T-helper 2 cell treated with Interferon-gamma antibody and Interleukin-4, amounts not matched to agents 5 μg/mL and 100 μg/mL, for 36 hours (primary cell): Measurements from ENCODE around the gene ASTN2.

Source experiments
- DNase-seq: peaks from one replicate; pipeline ENCODE4 v3.0.0; 2021; ENCODE audit warnings: low spot score
- H3K27ac Mint-ChIP-seq: one replicate; pipeline ENCODE4 v1.8.0; 2021; ENCODE audit warnings: mild to moderate bottlenecking, mixed read lengths
- H3K27me3 Mint-ChIP-seq: one replicate; pipeline ENCODE4 v1.8.0; 2021; ENCODE audit warnings: low read depth, mixed read lengths
- H3K36me3 Mint-ChIP-seq: one replicate; pipeline ENCODE4 v1.8.0; 2021; ENCODE audit warnings: low read depth, mixed read lengths
- H3K4me1 Mint-ChIP-seq: one replicate; pipeline ENCODE4 v1.8.0; 2021; ENCODE audit warnings: low read depth, mixed read lengths
- H3K4me3 Mint-ChIP-seq: one replicate; pipeline ENCODE4 v1.8.0; 2022; ENCODE audit warnings: mild to moderate bottlenecking, moderate library complexity, mixed read lengths
- H3K9me3 Mint-ChIP-seq: one replicate; pipeline ENCODE4 v1.8.0; 2021; ENCODE audit warnings: mixed read lengths

Gene ASTN2

DNA sequence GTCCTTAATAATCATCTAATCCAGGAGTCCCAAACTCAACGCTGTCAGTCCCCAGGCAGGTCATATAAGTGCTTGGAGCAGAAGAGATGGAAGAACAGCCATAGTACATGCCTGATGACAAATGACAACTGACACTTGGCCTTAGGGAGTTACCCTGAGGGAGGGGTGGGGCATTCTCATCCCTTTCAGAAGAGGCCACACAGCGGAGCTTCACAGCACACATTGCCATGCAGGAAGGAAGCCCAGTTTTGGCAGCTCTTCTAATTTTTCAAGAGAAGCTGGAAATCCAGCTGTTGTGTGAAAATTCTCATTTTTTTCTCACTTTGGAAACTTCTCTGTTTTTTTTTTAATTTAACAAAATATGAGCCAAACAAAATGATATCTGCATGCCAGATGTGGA, 89.0 kb downstream of the ASTN2 start:
- Mint-ChIP-seq H3K9me3 (no peaks in the 10 kb centered on the region), H3K36me3 (no peaks in the 10 kb centered on the region), H3K4me3 (no peak overlapping the region), H3K27ac (no peak overlapping the region), H3K27me3 (no peaks in the 10 kb centered on the region), H3K4me1 (no peaks in the 10 kb centered on the region)
- DNase-seq = no peak

DNA sequence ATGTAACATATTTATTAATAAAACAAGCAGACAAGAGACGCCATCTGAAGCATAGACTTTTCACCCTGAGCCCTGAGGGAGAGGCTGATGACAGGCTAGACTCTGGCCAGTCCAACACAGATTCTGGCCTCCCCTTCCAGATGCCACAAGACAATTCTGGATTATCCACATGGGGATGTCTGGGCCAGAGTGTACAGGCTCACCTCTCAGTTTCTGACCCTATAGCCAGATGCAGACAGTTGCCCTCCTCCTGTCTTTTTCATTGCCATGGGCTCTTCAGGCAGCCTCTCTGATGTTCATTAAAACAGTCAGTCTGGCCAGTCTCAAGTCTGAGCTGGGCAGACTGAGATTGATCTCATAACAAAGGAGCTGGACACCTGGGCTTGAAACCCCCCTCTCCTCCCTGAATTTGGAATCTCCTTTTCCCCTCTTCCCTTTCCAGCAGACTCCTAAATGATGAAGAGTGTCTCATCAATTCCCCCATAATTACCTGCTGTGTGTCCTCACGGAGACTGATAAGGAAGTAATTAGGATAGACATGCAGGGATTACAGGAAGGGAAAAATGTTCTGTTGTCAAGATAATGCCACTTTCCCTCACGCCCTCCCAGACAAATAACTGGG, 89.6 kb downstream of the ASTN2 start:
- Mint-ChIP-seq H3K27ac (no peak overlapping the region), H3K9me3 (no peaks in the 10 kb centered on the region), H3K4me1 (no peaks in the 10 kb centered on the region), H3K27me3 (no peaks in the 10 kb centered on the region), H3K36me3 (no peaks in the 10 kb centered on the region), H3K4me3 (no peak overlapping the region)
- no peak for DNase-seq

DNA sequence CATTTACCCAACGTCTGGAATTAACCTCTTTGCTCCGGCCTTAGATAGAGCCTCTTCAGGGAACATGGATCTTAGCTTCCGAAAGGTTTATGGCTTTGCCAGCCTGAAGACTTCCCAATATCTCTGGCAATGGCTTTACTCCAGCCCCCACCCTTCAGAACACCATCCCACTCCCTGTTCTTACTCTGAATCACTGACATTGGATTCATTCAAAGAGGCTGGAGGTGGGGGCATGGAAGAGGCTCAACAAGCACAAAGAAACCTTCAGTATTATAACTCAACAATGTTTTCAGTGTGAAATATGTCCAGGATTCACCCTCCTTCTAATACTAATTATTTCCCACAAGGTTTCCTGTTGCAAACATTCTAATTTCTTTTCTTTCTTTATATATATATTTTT, 91.5 kb downstream of the ASTN2 start:
- Mint-ChIP-seq H3K4me3 (no peak overlapping the region), H3K9me3 (no peaks in the 10 kb centered on the region), H3K27me3 (no peaks in the 10 kb centered on the region), H3K36me3 (no peaks in the 10 kb centered on the region), H3K27ac (no peak overlapping the region), H3K4me1 (no peaks in the 10 kb centered on the region)
- DNase-seq = no peak

DNA sequence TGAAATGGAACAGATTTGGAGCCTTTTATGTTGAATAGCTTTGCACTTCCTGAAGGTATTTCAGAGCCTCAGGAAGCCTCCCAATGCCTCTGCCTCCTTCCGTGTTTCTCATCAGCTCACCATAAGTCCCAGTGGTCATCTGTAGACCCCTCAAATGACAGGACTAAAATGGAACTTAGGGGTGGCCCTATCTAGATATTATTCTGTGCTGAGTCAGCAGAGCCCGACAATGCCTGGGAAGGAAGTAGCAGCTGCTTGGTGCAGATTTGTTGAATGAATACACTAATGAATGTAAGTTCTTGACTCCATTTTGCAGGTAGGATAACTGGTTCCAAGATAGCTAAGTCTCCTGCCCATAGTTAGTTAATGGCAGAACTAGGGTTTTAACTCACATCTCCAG, 97.7 kb downstream of the ASTN2 start:
- H3K9me3 Mint-ChIP-seq = no peaks in the 10 kb centered on the region
- no peaks in the 10 kb centered on the region for H3K27me3 Mint-ChIP-seq
- H3K4me3 Mint-ChIP-seq = no peak overlapping the region
- no peaks in the 10 kb centered on the region for H3K36me3 Mint-ChIP-seq
- DNase-seq = no peak
- H3K4me1 Mint-ChIP-seq = no peaks in the 10 kb centered on the region
- H3K27ac Mint-ChIP-seq = no peak overlapping the region

DNA sequence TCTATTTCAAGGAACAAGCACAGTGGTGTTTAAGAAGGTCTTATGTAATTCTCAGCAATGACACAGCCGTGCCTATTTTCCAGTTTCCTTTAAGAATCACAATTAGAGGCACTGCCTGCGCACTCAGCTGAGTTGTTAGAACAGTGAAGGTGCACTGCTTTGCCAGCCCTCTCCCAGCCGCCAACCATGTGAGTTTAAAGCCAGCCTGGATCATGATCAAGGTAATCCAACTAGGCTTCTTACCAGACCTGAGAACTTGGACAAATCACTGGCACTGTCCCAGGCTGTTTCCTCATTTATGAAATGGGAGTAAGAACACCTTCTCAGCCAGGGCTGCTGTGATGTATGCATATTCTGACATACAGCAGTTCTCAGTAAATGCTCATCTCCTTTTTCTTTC, 99.6 kb downstream of the ASTN2 start:
- no peaks in the 10 kb centered on the region for H3K27me3 Mint-ChIP-seq
- H3K4me1 Mint-ChIP-seq = no peaks in the 10 kb centered on the region
- H3K27ac Mint-ChIP-seq = no peak overlapping the region
- no peak overlapping the region for H3K4me3 Mint-ChIP-seq
- DNase-seq = no peak
- no peaks in the 10 kb centered on the region for H3K36me3 Mint-ChIP-seq
- H3K9me3 Mint-ChIP-seq = no peaks in the 10 kb centered on the region

DNA sequence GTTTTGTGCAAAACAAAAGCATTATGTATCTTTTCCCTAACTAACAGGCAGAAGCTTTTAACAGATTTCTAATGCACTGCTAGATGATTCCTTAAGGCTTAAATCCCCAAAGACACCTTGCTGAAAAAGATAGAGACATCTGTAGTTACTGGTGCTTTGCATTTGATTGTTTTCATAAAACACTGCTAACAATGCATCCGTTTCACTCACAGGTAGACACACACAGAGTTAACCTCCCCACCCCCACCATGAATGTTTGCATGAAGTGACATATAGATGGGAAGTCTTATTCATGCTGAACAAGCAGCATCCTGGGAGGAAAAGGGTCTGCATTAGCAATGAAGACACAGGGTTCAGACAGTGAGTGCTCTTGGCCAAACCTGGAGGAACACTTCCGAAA, 100.9 kb downstream of the ASTN2 start:
- H3K4me3 Mint-ChIP-seq = no peak overlapping the region
- no peaks in the 10 kb centered on the region for H3K9me3 Mint-ChIP-seq

DNA sequence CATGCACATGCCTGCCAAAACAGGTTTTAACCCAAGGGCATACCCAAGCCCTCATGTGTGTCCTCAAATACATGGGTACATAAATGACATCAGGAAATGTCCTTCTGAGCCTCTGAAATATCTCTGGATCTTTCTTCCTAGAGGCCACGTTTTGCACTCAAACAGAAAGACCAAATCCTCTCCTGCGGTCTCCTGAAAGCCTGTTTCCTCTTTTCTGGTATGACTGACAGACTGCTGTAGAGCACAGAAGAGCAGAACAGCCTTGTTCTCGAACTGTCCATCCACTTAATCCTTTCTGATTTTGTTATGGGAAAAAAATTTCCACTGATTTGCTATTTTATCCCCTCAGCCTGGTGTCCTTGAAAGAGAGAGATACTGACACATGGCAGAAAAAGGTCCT, 107.2 kb downstream of the ASTN2 start:
- H3K4me1 Mint-ChIP-seq = no peaks in the 10 kb centered on the region
- no peak overlapping the region for H3K27ac Mint-ChIP-seq
- DNase-seq = no peak
- no peak overlapping the region for H3K4me3 Mint-ChIP-seq
- no peaks in the 10 kb centered on the region for H3K36me3 Mint-ChIP-seq
- H3K9me3 Mint-ChIP-seq = no peaks in the 10 kb centered on the region
- H3K27me3 Mint-ChIP-seq = no peaks in the 10 kb centered on the region

More for the DNA sequence above, 100.9 kb downstream of the ASTN2 start:
- Mint-ChIP-seq H3K36me3 (no peaks in the 10 kb centered on the region), H3K27me3 (no peaks in the 10 kb centered on the region), H3K27ac (no peak overlapping the region), H3K4me1 (no peaks in the 10 kb centered on the region)
- no peak for DNase-seq

DNA sequence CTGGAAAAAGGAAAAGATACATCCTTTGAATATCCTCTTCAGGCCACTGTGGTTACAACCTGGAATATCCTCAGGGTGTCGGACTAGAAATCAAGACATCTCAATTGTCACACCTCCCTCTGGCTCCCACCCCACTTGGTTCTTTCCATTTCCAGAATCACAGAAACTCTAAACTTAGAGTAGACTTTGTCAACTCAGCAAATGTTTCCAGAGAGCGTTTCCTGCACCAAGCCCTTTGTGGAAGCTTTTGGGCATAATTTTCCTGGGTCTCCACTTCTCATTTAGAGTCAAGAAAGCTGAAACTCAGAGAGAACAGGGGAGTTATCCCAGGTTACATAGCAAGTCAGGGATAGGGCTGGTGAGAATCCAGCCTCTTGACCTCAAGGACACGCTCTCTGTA, 108.8 kb downstream of the ASTN2 start:
- no peak overlapping the region for H3K4me3 Mint-ChIP-seq
- no peak for DNase-seq
- no peaks in the 10 kb centered on the region for H3K36me3 Mint-ChIP-seq
- no peaks in the 10 kb centered on the region for H3K27me3 Mint-ChIP-seq
- H3K4me1 Mint-ChIP-seq = no peaks in the 10 kb centered on the region
- no peak overlapping the region for H3K27ac Mint-ChIP-seq
- no peaks in the 10 kb centered on the region for H3K9me3 Mint-ChIP-seq

DNA sequence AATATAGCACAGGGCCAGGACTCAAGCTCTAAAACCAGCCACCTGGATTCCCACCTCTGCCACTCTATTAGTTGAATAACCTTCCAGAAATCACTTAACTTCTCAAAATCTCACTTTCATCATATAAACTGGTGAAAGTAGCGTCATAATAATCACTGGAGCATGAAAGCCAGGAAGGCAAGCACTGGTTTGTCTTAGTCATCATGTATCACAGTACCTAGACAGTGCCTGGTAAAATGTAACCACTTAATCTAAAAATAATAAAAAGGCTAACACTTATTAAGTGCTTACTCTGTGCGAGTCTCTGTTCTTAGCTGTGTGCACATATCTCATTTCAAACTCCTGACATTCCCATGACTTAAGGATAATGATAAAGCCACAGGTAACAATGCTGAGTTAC, 109.4 kb downstream of the ASTN2 start:
- no peaks in the 10 kb centered on the region for H3K27me3 Mint-ChIP-seq
- no peaks in the 10 kb centered on the region for H3K4me1 Mint-ChIP-seq
- H3K36me3 Mint-ChIP-seq = no peaks in the 10 kb centered on the region
- H3K9me3 Mint-ChIP-seq = no peaks in the 10 kb centered on the region
- H3K27ac Mint-ChIP-seq = no peak overlapping the region
- no peak overlapping the region for H3K4me3 Mint-ChIP-seq
- no peak for DNase-seq

DNA sequence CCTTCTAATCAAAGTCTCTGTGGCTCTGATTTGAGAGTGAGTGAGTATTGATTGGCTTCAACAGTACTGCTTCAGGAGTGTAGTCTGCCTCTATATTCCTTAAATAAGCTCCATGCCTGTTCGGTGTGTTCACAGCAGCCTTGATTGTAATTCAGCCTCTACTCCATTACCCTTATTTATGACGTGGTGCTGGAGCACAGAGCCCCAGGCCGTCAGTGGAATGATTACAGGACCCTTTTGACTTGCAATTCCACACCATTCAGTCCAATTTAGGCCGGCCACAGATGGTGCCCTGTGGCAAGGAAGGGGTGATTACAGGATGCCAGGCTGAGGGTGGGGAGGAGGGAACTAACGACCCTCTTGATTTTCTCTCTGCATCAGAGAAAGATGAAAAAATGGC, 110.3 kb downstream of the ASTN2 start:
- no peak overlapping the region for H3K27ac Mint-ChIP-seq
- H3K36me3 Mint-ChIP-seq = no peaks in the 10 kb centered on the region
- DNase-seq = no peak
- no peaks in the 10 kb centered on the region for H3K27me3 Mint-ChIP-seq
- H3K9me3 Mint-ChIP-seq = no peaks in the 10 kb centered on the region
- H3K4me1 Mint-ChIP-seq = no peaks in the 10 kb centered on the region
- no peak overlapping the region for H3K4me3 Mint-ChIP-seq

DNA sequence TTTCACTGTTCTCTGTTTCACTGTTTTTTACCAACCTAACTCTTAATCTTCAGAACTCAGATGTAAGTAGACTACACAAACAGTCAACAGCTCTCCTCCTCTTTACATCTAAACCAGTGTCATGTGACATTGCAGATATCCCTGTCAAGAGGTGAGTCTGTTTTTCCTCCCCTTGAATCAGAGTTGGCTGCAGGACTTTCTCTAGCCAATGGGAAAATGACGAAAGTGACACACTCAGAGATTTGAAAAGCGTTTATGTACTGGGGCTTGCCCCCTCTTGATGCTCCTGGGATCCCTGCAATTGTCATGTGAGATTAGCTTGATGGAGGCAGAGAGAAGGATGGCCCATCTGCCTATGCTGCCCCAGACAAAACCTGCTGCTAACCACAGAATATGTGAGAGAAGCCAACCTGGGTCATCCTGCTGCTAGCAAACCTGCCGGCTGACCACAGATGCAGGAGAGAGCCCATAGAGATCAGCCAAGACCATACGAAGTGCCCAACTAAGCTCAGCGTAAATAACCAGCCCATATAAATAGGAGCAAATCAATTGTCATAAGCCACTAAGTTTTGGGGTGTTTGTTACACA, 111.1 kb downstream of the ASTN2 start:
- H3K27me3 Mint-ChIP-seq = no peaks in the 10 kb centered on the region
- no peaks in the 10 kb centered on the region for H3K36me3 Mint-ChIP-seq
- no peaks in the 10 kb centered on the region for H3K4me1 Mint-ChIP-seq
- no peak overlapping the region for H3K27ac Mint-ChIP-seq
- H3K9me3 Mint-ChIP-seq = no peaks in the 10 kb centered on the region
- H3K4me3 Mint-ChIP-seq = no peak overlapping the region
- DNase-seq = no peak

DNA sequence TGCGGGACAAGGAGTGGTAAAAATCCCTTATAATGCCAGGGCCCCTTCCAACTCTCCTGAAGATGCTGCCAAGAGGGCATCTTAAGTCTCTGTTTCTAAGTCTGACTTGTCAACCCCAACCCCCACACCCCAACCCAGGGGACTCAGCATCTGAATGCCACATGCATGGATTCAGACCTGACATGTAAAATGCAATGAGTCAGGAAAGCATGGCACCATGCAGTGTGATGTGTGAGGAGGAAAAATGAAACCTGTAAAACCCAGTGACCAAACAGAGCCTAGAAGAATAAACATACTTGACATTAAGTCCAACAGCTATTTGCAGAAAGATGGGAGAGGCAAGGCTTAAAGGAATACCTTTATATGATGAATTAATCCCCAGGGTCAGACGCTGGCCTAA, 112.4 kb downstream of the ASTN2 start:
- H3K27me3 Mint-ChIP-seq = no peaks in the 10 kb centered on the region
- H3K9me3 Mint-ChIP-seq = no peaks in the 10 kb centered on the region
- H3K4me3 Mint-ChIP-seq = no peak overlapping the region

DNA sequence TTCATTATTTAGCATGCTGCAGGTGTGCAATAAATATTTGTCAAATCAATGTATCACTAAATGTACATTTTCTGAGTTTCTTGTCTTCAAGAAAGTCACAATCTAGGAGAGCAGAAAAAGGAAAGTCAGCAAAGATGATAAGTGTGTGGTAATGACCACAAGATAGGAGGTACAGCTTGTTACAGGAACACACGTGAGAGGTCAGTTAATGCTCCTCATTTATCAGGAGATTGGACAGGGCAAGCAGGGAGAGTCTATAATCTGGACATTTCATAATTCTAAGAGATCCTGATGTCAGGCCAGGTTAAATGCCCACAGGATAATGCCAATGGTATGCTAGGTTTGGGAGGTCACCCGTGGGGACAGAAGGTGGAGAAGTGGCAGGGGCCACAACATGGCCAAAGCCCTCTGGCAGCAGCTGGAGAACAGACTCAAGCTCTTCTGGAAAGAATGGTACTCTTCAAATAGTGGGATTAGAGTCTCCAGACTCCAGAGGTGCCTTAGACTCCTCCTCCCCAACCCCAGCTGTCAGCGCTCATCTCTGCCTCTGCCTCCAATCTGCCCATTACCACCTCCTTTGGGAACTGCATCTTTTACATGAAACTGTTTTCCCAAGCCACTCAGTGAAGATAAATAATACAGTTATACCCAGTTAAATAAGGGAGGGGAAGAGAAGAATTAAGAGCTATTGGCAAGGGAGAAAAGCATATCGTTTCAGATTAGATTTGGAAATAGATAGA, 114.3 kb downstream of the ASTN2 start:
- no peaks in the 10 kb centered on the region for H3K9me3 Mint-ChIP-seq
- DNase-seq = no peak
- H3K4me1 Mint-ChIP-seq = no peaks in the 10 kb centered on the region
- H3K36me3 Mint-ChIP-seq = no peaks in the 10 kb centered on the region
- H3K27ac Mint-ChIP-seq = no peak overlapping the region
- H3K27me3 Mint-ChIP-seq = no peaks in the 10 kb centered on the region
- no peak overlapping the region for H3K4me3 Mint-ChIP-seq

More for the DNA sequence above, 112.4 kb downstream of the ASTN2 start:
- Mint-ChIP-seq H3K4me1 (no peaks in the 10 kb centered on the region), H3K27ac (no peak overlapping the region), H3K36me3 (no peaks in the 10 kb centered on the region)
- no peak for DNase-seq

DNA sequence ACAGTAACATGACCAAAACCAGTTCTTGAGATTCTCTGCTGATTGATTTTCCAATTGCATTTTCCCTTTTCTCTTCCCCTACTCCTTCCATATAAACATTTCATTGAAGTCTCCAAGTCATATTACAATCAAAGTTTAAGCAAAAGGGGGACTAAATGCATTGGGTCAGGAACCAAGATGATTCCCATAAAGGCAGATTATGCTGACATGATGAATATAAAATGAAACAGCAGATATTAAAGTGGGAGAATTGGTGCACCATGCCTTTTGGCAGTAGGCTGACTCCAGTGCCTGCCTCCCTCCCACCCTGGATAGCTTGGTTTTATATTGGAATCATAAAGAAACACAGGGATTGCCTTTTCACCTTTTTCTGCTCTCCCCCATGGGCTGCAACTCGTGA, 118.4 kb downstream of the ASTN2 start:
- Mint-ChIP-seq H3K4me3 (no peak overlapping the region), H3K27ac (no peak overlapping the region), H3K27me3 (no peaks in the 10 kb centered on the region), H3K9me3 (no peaks in the 10 kb centered on the region), H3K36me3 (no peaks in the 10 kb centered on the region), H3K4me1 (no peaks in the 10 kb centered on the region)
- no peak for DNase-seq
